HepG2 (cell line): ENCODE data around the gene COL13A1.

Experiments used
- FOXM1 ChIP-seq: sonication (generic); formaldehyde crosslinking; IDR thresholded peaks from 2 replicates; pipeline ENCODE4 v1.5.0; 2020; ENCODE audit warnings: missing genetic modification reagents
- TP53 ChIP-seq: sonication (generic); formaldehyde crosslinking; conservative IDR thresholded peaks from 2 replicates; pipeline ENCODE4 v1.4.0; 2020; ENCODE audit warnings: missing genetic modification reagents

DNA sequence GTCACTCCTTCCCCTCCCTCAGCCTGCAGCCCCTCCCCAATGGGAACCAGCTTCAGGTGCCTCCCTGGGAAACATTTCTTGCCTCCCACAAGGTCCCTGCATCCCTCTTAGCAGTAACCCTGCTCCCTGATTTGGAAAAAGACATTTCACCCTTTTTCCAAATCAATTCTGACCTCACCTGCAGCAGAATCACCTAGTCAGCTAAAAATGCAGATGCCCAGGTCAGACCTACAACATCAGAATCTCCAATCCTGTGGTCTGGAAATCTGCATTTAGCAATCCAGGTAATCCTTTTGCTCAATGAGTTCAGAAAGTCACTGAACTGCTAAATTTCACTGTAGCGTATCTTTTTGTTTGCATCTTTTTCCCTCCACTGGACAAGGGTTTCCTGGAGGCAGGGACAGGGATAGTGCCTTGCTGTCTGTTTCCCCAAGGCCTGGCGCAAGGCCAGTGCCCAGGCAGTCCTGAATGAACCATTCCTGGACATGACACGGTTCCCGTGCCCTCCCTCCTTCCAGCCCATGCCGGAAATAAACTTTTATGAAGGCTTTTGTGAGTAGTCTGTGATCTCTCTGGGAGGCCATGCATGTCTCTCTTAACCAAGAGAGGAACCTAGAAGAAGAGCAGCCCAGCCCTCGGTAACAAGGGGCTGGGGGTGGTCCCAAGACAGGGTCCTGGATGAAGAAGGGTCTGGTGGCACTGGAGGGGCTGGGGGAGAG, 44.0 kb downstream of the COL13A1 start:
- no peak for TF ChIP-seq FOXM1 (CRISPR knock-in tag)
- no peak for TF ChIP-seq TP53 (CRISPR knock-in tag)
